SK-N-SH (cell line): ENCODE measurements around the gene SYNPR. TPM values are rescaled to one million over a fixed set of nuclear protein-coding genes. Genes with fewer than 3 reads are reported as not detected.

Source experiments
- CTCF ChIA-PET: fragments of 300-600, 350-600 bp; formaldehyde crosslinking; extraction: SDS; loops from one replicate; lab custom pipeline; 2021; lab: Yijun Ruan, JAX
- POLR2A ChIA-PET: fragments of 350-600 bp; sonication (Branson Sonifier 250); formaldehyde crosslinking; extraction: SDS; loops from one replicate; lab custom pipeline; 2020; ENCODE audit warnings: antibody characterized with exemption, inconsistent platforms; lab: Yijun Ruan, JAX
- DNase-seq: peaks from one replicate; pipeline ENCODE4 v3.0.0; 2012
- H2AFZ ChIP-seq: fragments of 200-600 bp; sonication (generic); 2 replicates; pipeline ENCODE4 v1.8.1; 2016; ENCODE audit warnings: antibody characterized with exemption, mild to moderate bottlenecking, low read depth
- H3F3A ChIP-seq: fragments of 200-600 bp; sonication (generic); replicated peaks from 2 replicates; pipeline ENCODE3; 2016; ENCODE audit warnings: antibody characterized with exemption, mild to moderate bottlenecking; ENCODE audit not compliant: insufficient read depth
- H3K27ac ChIP-seq, 2 experiments: fragments of 200-500 bp in 1 of 2; fragments of 200-600 bp in 1 of 2; sonication (Bioruptor generic) in 1 of 2; sonication (generic), shearing (Covaris generic) in 1 of 2; 2 replicates each; pipeline versions ENCODE4 v1.5.1 to v1.6.1; 2014 to 2016; ENCODE audit warnings: low read depth in 2 of 2, inconsistent platforms in 1 of 2, low read length in 1 of 2, mild to moderate bottlenecking in 1 of 2, mixed read lengths in 1 of 2
- H3K27me3 ChIP-seq: fragments of 200-600 bp; sonication (generic), shearing (Covaris generic); 2 replicates; pipeline ENCODE4 v1.6.1; 2016; ENCODE audit warnings: mixed run types; ENCODE audit not compliant: insufficient read depth
- H3K36me3 ChIP-seq, 2 experiments: fragments of 200-500 bp in 1 of 2; fragments of 200-600 bp in 1 of 2; sonication (Bioruptor generic) in 1 of 2; sonication (generic) in 1 of 2; replicated peaks in 1 of 2; 2 replicates each; pipeline versions ENCODE3 to v1.5.1; 2014 to 2016; ENCODE audit warnings: low read length in 1 of 2, mild to moderate bottlenecking in 1 of 2; ENCODE audit not compliant: insufficient read depth in 2 of 2, control insufficient read depth in 1 of 2
- H3K4me1 ChIP-seq, 2 experiments: fragments of 200-500 bp in 1 of 2; fragments of 200-600 bp in 1 of 2; sonication (Bioruptor generic) in 1 of 2; sonication (generic), shearing (Covaris generic) in 1 of 2; 2 replicates each; pipeline versions ENCODE4 v1.5.1 to v1.6.1; 2014 to 2016; ENCODE audit warnings: low read depth in 1 of 2, low read length in 1 of 2, mixed run types in 1 of 2; ENCODE audit not compliant: insufficient read depth in 2 of 2, control insufficient read depth in 1 of 2
- H3K4me2 ChIP-seq: fragments of 200-600 bp; sonication (generic), shearing (Covaris generic); 2 replicates; pipeline ENCODE4 v1.6.1; 2017; ENCODE audit warnings: mixed run types
- H3K4me3 ChIP-seq, 2 experiments: fragments of 200-500 bp in 1 of 2; fragments of 200-600 bp in 1 of 2; sonication (Bioruptor generic) in 1 of 2; sonication (generic), shearing (Covaris generic) in 1 of 2; 2 replicates each; pipeline versions ENCODE4 v1.5.1 to v1.8.1; 2014 to 2016; ENCODE audit warnings: low read depth in 2 of 2, inconsistent platforms in 1 of 2, low read length in 1 of 2, mild to moderate bottlenecking in 1 of 2, mixed read lengths in 1 of 2, moderate library complexity in 1 of 2
- H3K79me2 ChIP-seq: fragments of 200-600 bp; sonication (generic); 2 replicates; pipeline ENCODE4 v1.8.1; 2017; ENCODE audit warnings: mild to moderate bottlenecking; ENCODE audit not compliant: insufficient read depth
- H3K9ac ChIP-seq: fragments of 200-600 bp; sonication (generic); 2 replicates; pipeline ENCODE4 v1.6.1; 2017; ENCODE audit warnings: mixed run types
- H3K9me2 ChIP-seq: fragments of 200-600 bp; sonication (generic); 2 replicates; pipeline ENCODE4 v1.6.1; 2017; ENCODE audit warnings: mixed run types
- H3K9me3 ChIP-seq: fragments of 200-600 bp; sonication (generic); 2 replicates; pipeline ENCODE4 v1.6.1; 2017; ENCODE audit warnings: mixed run types, mild to moderate bottlenecking, moderate library complexity
- H4K20me1 ChIP-seq: fragments of 200-600 bp; sonication (generic); 2 replicates; pipeline ENCODE4 v1.6.1; 2017; ENCODE audit warnings: mild to moderate bottlenecking, mixed run types; ENCODE audit not compliant: insufficient read depth
- CHD2 ChIP-seq: fragments of 150-350 bp; IDR thresholded peaks from 2 replicates; pipeline ENCODE4 v1.6.1; 2018; ENCODE audit warnings: low read length; ENCODE audit not compliant: partially characterized antibody
- ELF1 ChIP-seq: IDR thresholded peaks from 2 replicates; pipeline ENCODE4 v1.4.0; 2012
- EP300 ChIP-seq, 2 experiments: IDR thresholded peaks; 2 replicates each; pipeline versions ENCODE4 v1.4.0 to v1.6.1; 2012; ENCODE audit warnings: borderline replicate concordance in 1 of 2, low read depth in 1 of 2, low read length in 1 of 2
- EZH2phosphoT487 ChIP-seq: fragments of 200-600 bp; sonication (generic); IDR thresholded peaks from 2 replicates; pipeline ENCODE4 v1.6.1; 2017; ENCODE audit warnings: low read depth, mixed run types, mild to moderate bottlenecking, antibody characterized with exemption, moderate library complexity, borderline replicate concordance
- FOSL2 ChIP-seq: IDR thresholded peaks from 2 replicates; pipeline ENCODE4 v1.4.0; 2012; ENCODE audit warnings: low read depth, mild to moderate bottlenecking, moderate library complexity, borderline replicate concordance
- FOXM1 ChIP-seq: IDR thresholded peaks from 2 replicates; pipeline ENCODE4 v1.4.0; 2012; ENCODE audit warnings: low read depth, mild to moderate bottlenecking
- GATA2 ChIP-seq: sonication (generic); formaldehyde crosslinking; IDR thresholded peaks from 2 replicates; pipeline ENCODE4 v1.5.0; 2020; ENCODE audit warnings: mild to moderate bottlenecking, missing genetic modification reagents
- MEF2A ChIP-seq: IDR thresholded peaks from 2 replicates; pipeline ENCODE4 v1.4.0; 2012; ENCODE audit warnings: low read depth, borderline replicate concordance
- MXI1 ChIP-seq: IDR thresholded peaks from 2 replicates; pipeline ENCODE4 v1.6.1; 2012; ENCODE audit warnings: mild to moderate bottlenecking, low read depth, low read length, improper control_type of control experiment
- NFIC ChIP-seq: IDR thresholded peaks from 2 replicates; pipeline ENCODE4 v1.4.0; 2012; ENCODE audit warnings: borderline replicate concordance
- RAD21 ChIP-seq: IDR thresholded peaks from 2 replicates; pipeline ENCODE4 v1.6.1; 2012; ENCODE audit warnings: mild to moderate bottlenecking, low read length
- RCOR1 ChIP-seq: fragments of 150-350 bp; IDR thresholded peaks from 2 replicates; pipeline ENCODE4 v1.6.1; 2017; ENCODE audit warnings: antibody characterized with exemption, low read length
- RFX5 ChIP-seq: IDR thresholded peaks from 2 replicates; pipeline ENCODE4 v1.6.1; 2012; ENCODE audit warnings: mild to moderate bottlenecking, improper control_type of control experiment, low read length
- RXRA ChIP-seq: IDR thresholded peaks from 2 replicates; pipeline ENCODE4 v1.4.0; 2012; ENCODE audit warnings: low read depth, mild to moderate bottlenecking, borderline replicate concordance
- TCF12 ChIP-seq: IDR thresholded peaks from 2 replicates; pipeline ENCODE4 v1.4.0; 2012
- WGBS: methylation state at CpG from one replicate; pipeline ENCODE4 v1.1.6; 2017; ENCODE audit warnings: low lambda C conversion rate; 5-methylcytosine and 5-hydroxymethylcytosine counted together
- polyA plus RNA-seq, 3 experiments: library from polyadenylated mRNA; depleted of rRNA; stranded (reverse); fragments of >200 nt; gene quantifications; 2 replicates each; pipeline ENCODE4 v1.2.3, GENCODE V29; 2012
- TF ChIP-seq, protein P1 (sequence below): fragments of 150-350 bp; IDR thresholded peaks from 2 replicates; pipeline ENCODE4 v1.6.1; 2017; ENCODE audit warnings: antibody characterized with exemption, low read length, low read depth, borderline replicate concordance
- TF ChIP-seq, protein P2 (sequence below): IDR thresholded peaks from 2 replicates; pipeline ENCODE4; 2012
- TF ChIP-seq, protein P3 (sequence below): IDR thresholded peaks from 2 replicates; pipeline ENCODE4 v1.4.0; 2012; ENCODE audit warnings: low read depth, borderline replicate concordance
- TF ChIP-seq, protein P4 (sequence below): fragments of 150-350 bp; IDR thresholded peaks from 2 replicates; pipeline ENCODE4 v1.6.1; 2016; ENCODE audit warnings: mild to moderate bottlenecking, low read depth, low read length

SYNPR gene
- polyA plus RNA-seq, 1 of the 3 experiments (the other 2 are of a cell fraction) = not detected

DNA sequence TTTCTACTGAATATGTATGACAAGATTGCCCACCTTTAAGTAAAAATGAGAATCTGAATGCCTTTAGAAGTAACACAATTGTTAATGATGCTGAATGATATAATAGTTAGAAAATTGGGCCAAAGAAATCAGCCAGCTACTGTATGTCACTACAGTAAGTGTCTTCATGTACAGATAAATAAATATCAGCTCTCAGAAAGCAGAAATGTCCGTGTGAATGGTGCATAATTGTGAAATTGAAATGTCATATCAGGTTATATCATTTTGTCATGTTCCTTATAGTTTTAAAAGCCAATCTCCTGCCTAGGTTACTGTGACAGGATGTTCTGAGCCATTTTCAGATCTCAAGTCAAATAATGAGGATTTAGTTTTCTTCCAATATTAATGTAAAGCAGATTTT lies 283.8 kb downstream of the SYNPR start (continued):
- no peak for TF ChIP-seq RCOR1
- TF ChIP-seq RXRA = no peak
- no peak for TF ChIP-seq TCF12
- TF ChIP-seq NFIC = no peak

DNA sequence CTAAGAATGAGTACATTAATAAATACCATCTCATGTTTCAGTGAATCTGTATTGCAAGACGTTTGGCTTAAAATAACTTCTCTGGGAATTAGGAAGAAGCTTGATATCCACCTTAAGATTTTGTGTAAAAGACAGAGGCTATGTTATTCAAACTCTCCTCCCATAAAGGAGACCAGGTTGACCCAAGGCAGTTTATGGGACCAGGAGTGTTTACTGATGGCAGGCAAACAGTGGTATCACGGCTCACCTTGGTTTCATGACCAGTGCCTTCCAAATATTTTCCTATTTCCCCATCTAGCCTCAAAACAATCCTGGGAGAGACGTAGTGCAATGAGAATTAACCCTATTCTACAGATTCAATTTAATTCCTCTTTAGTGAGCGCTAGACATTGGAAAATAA lies 284.2 kb downstream of the SYNPR start:
- Histone ChIP-seq H3K27ac (no peak overlapping the region), H3K79me2 (no peaks in the 10 kb centered on the region), H3F3A (no peaks in the 10 kb centered on the region), H3K4me2 (no peak overlapping the region), H3K4me3 (no peak overlapping the region), H3K9me2 (no peaks in the 10 kb centered on the region), H3K9ac (no peak overlapping the region), H3K36me3 (no peaks in the 10 kb centered on the region), H3K9me3 (no peaks in the 10 kb centered on the region), H2AFZ (no peak overlapping the region), H3K4me1 (no peaks in the 10 kb centered on the region), H4K20me1 (no peaks in the 10 kb centered on the region), H3K27me3 (no peaks in the 10 kb centered on the region)
- 42% methylated on average over 4 of the region's 4 CpGs for WGBS
- TF ChIP-seq RCOR1 = no peak
- TF ChIP-seq, protein P1, sequence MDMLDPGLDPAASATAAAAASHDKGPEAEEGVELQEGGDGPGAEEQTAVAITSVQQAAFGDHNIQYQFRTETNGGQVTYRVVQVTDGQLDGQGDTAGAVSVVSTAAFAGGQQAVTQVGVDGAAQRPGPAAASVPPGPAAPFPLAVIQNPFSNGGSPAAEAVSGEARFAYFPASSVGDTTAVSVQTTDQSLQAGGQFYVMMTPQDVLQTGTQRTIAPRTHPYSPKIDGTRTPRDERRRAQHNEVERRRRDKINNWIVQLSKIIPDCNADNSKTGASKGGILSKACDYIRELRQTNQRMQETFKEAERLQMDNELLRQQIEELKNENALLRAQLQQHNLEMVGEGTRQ = no peak
- TF ChIP-seq, protein P2, sequence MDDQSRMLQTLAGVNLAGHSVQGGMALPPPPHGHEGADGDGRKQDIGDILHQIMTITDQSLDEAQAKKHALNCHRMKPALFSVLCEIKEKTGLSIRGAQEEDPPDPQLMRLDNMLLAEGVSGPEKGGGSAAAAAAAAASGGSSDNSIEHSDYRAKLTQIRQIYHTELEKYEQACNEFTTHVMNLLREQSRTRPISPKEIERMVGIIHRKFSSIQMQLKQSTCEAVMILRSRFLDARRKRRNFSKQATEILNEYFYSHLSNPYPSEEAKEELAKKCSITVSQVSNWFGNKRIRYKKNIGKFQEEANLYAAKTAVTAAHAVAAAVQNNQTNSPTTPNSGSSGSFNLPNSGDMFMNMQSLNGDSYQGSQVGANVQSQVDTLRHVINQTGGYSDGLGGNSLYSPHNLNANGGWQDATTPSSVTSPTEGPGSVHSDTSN = no peak
- TF ChIP-seq CHD2 = no peak
- no peak for TF ChIP-seq MXI1
- TF ChIP-seq RFX5 = no peak
- no peak for TF ChIP-seq NFIC
- DNase-seq = no peak
- CTCF ChIA-PET = interaction anchor here (0.8 kb wide), 1 partner anchor 127 kb away, joined by 3 read pairs; no protein-coding TSS in a partner anchor
- POLR2A ChIA-PET = no interaction called here

DNA sequence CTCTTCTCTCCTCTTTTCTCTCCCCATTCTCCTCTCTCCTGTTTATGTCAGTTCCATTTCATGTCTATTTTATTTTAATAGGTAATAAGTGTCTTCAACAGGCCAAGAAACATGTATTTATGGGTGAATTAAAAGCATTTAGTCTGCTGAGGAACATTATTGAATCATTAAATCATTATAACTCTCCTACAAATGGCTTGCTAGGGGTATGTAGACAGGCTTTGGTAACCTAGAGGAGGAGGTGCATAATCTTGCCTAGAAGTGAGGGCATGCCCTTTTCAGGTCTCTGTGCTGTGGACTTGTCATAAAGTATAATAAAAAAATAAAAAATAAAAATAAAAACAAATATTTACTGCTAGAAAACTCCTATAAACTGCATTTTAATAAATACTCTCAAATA lies 285.5 kb downstream of the SYNPR start:
- Histone ChIP-seq H3K79me2 (no peaks in the 10 kb centered on the region), H4K20me1 (no peaks in the 10 kb centered on the region), H3K27me3 (no peaks in the 10 kb centered on the region), H3K9me3 (no peaks in the 10 kb centered on the region), H3K4me2 (no peak overlapping the region), H3K36me3 (no peaks in the 10 kb centered on the region), H3K27ac (no peak overlapping the region), H3K9me2 (no peaks in the 10 kb centered on the region), H3K4me3 (no peak overlapping the region), H3K4me1 (no peaks in the 10 kb centered on the region), H2AFZ (no peak overlapping the region), H3F3A (no peaks in the 10 kb centered on the region)
- DNase-seq = no peak
- ChIA-PET POLR2A (no interaction called here), CTCF (no interaction called here)
- TF ChIP-seq FOXM1 (no peak), EZH2phosphoT487 (no peak), FOSL2 (no peak), MEF2A (no peak), ELF1 (no peak), GATA2 (CRISPR knock-in tag) (no peak), RAD21 (no peak), RCOR1 (no peak), EP300 (IDR thresholded peaks at IDR 0.05; ENCODE audit: borderline replicate concordance in 1 of 2, low read depth in 1 of 2, low read length in 1 of 2) (no peak)
- TF ChIP-seq, protein P1 = no peak
- TF ChIP-seq, protein P3, sequence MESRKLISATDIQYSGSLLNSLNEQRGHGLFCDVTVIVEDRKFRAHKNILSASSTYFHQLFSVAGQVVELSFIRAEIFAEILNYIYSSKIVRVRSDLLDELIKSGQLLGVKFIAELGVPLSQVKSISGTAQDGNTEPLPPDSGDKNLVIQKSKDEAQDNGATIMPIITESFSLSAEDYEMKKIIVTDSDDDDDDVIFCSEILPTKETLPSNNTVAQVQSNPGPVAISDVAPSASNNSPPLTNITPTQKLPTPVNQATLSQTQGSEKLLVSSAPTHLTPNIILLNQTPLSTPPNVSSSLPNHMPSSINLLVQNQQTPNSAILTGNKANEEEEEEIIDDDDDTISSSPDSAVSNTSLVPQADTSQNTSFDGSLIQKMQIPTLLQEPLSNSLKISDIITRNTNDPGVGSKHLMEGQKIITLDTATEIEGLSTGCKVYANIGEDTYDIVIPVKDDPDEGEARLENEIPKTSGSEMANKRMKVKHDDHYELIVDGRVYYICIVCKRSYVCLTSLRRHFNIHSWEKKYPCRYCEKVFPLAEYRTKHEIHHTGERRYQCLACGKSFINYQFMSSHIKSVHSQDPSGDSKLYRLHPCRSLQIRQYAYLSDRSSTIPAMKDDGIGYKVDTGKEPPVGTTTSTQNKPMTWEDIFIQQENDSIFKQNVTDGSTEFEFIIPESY = no peak
- TF ChIP-seq, protein P4, sequence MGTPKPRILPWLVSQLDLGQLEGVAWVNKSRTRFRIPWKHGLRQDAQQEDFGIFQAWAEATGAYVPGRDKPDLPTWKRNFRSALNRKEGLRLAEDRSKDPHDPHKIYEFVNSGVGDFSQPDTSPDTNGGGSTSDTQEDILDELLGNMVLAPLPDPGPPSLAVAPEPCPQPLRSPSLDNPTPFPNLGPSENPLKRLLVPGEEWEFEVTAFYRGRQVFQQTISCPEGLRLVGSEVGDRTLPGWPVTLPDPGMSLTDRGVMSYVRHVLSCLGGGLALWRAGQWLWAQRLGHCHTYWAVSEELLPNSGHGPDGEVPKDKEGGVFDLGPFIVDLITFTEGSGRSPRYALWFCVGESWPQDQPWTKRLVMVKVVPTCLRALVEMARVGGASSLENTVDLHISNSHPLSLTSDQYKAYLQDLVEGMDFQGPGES = no peak
- TF ChIP-seq, all 33 proteins: peak for 0
- H3K9ac ChIP-seq = no peak overlapping the region
